Colonic mucosa (tissue), 4 donors: ENCODE measurements around the gene HUNK. TPM values are rescaled to one million over a fixed set of nuclear protein-coding genes. Genes with fewer than 3 reads are reported as not detected.

Source experiments
- DNase-seq: peaks from one replicate; pipeline ENCODE4 v3.0.0-alpha.2; 2020
- H3K27ac ChIP-seq: fragments of 200-600 bp; one replicate; pipeline ENCODE4 v1.8.0; 2021
- H3K27me3 ChIP-seq: fragments of 200-600 bp; one replicate; pipeline ENCODE4 v1.8.0; 2021
- H3K36me3 ChIP-seq: fragments of 200-600 bp; one replicate; pipeline ENCODE4 v1.8.0; 2021
- H3K4me1 ChIP-seq: fragments of 200-600 bp; one replicate; pipeline ENCODE4 v1.8.0; 2021; ENCODE audit warnings: mild to moderate bottlenecking
- H3K4me3 ChIP-seq: fragments of 200-600 bp; one replicate; pipeline ENCODE4 v1.8.0; 2021
- H3K9ac ChIP-seq, 2 donors: one replicate each; pipeline ENCODE4 v1.7.0; 2013; ENCODE audit warnings: control low read depth in 2 of 2, low read depth in 2 of 2, low read length in 2 of 2
- H3K9me3 ChIP-seq: fragments of 200-600 bp; one replicate; pipeline ENCODE4 v1.8.0; 2021
- CTCF ChIP-seq: fragments of 200-600 bp; IDR thresholded peaks from one replicate; pipeline ENCODE4 v1.8.0; 2022; ENCODE audit warnings: antibody characterized with exemption, mild to moderate bottlenecking
- intact Hi-C: fragments of 100-400 bp; cut with DNase I; formaldehyde crosslinking; loops from one replicate; pipeline ENCODE4 v1.14.1; 2022
- total RNA-seq, 2 donors: library from RNA; stranded (reverse); fragmentation: NEBNext Ultra II Directional in 1 of 2; extraction: Animal tissue kit (Norgen Biotek cat#: 25700) in 1 of 2; gene quantifications; one replicate each; pipeline ENCODE4 v1.2.1, GENCODE V29; 2021
- donor health status: healthy.
- donor health status: DM: no; HTN: no; CAD: no.
- donor health status: DM: no; HTN: no; CAD: no.

The HUNK gene
- total RNA-seq, 2 donors from 2014 or later = 7.2 to 13.0 TPM

DNA sequence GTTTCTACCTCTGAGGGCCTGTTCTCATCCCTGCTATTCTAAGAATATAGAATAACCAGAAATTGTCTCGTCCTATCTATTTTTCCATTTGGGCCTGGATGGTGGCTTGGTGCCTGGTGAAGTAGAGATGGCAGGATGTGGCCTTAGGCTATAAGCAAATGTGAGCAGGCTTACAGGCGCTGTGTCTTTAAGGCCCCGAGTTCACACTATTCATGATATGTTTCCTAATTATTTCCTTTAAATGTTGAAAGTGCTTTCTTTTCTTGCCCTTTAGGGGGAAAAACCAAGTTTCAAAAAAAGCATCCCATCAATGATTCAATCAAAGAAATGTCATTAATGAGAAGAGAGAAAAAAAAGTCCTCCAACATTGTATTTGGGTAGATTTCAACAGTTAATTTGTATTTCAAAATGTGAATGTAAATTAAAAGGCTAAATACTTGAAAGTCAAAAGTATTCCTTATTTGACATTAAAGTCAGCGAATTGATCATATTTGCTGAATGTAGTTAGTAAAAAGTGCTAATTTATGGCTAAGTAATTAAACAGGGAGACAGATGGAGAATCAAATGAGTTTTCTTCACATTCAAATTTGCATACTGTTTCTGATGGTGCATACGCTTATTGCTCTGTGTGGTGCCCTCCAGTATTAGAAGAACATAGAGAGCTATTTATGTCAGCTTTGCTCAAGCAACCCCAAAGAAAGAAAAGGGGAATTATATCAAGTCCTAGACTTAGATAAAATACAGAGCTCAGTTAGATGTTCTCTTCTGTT, 34.0 kb upstream of the HUNK start:
- no peaks in the 10 kb centered on the region for H3K27me3 ChIP-seq
- intact Hi-C loops = no loop called here

GRCh38 chr21:31844206-31844605, 28.6 kb upstream of the HUNK start:
- no peaks in the 10 kb centered on the region for H3K36me3 ChIP-seq
- no peak for DNase-seq
- no peak for TF ChIP-seq CTCF
- H3K27ac ChIP-seq = no peak overlapping the region
- no peak overlapping the region for H3K4me3 ChIP-seq
- no peaks in the 10 kb centered on the region for H3K9me3 ChIP-seq
- no peaks in the 10 kb centered on the region for H3K4me1 ChIP-seq
- H3K27me3 ChIP-seq = no peaks in the 10 kb centered on the region
- intact Hi-C loops = no loop called here
- H3K9ac ChIP-seq = no peak overlapping the region

More for the DNA sequence above, 34.0 kb upstream of the HUNK start:
- H3K9me3 ChIP-seq = no peaks in the 10 kb centered on the region
- no peak overlapping the region for H3K9ac ChIP-seq
- H3K27ac ChIP-seq = no peak overlapping the region
- DNase-seq = no peak
- no peak overlapping the region for H3K4me3 ChIP-seq
- no peak for TF ChIP-seq CTCF
- no peaks in the 10 kb centered on the region for H3K4me1 ChIP-seq
- H3K36me3 ChIP-seq = no peaks in the 10 kb centered on the region

DNA sequence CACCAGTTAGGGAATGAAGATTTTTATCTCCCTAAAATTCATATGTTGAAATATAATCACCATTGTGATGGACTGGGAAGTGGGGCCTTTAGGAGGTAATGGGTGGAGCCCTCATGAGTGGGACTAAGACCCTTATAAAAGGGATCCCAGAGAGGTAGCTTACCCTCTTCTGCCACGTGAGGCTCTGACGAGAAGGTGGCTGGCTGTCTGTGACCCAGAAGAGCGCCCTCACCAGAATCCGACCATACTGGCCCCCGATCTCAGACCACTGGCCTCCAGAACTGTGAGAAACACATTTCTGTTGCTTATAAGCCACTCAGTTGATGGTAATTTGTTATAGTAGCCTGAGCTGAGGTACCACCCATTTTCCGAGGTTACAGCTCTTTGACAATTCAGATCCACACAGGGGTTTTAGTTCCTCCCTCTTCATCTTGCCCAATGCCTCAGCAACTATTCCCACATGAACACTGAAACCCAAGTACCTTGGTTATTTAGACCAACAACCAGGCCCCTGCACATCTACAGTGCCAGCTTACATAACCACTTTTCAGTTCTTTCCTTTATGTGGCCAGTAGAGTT, 27.6 kb upstream of the HUNK start:
- Histone ChIP-seq H3K9me3 (no peaks in the 10 kb centered on the region), H3K4me1 (no peaks in the 10 kb centered on the region), H3K27ac (no peak overlapping the region), H3K9ac (no peak overlapping the region), H3K27me3 (no peaks in the 10 kb centered on the region), H3K36me3 (no peaks in the 10 kb centered on the region), H3K4me3 (no peak overlapping the region)
- intact Hi-C loops = no loop called here
- no peak for TF ChIP-seq CTCF
- no peak for DNase-seq

- no peak overlapping the region for H3K9ac ChIP-seq
- no peak for DNase-seq
- H3K36me3 ChIP-seq = no peaks in the 10 kb centered on the region
- H3K4me3 ChIP-seq = no peak overlapping the region
- no peak overlapping the region for H3K27ac ChIP-seq
- no peaks in the 10 kb centered on the region for H3K4me1 ChIP-seq
- no peaks in the 10 kb centered on the region for H3K9me3 ChIP-seq
- H3K27me3 ChIP-seq = no peaks in the 10 kb centered on the region
- no peak for TF ChIP-seq CTCF
- intact Hi-C loops = no loop called here
These were observed 26.1 kb upstream of the HUNK start for GRCh38 chr21:31846690-31847089.

DNA sequence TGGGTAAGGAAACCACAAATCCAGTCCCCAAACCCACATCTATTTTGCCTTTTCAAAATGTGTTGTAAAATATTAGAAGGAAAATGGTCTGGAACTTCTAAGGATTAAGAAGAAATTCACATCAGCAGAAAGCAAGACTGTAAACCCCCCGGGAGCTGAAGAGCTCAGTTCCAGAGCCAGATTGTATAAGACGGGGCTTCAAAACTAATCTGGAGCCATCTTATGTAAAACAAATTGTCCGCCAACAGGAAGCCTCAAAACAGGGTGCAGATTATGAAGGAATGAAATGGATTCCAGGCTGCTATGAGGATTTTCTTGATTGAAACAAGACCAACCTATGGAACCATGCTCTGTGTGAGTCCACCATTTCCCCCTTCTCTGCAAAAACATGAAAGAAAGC, 25.1 kb upstream of the HUNK start:
- no peak for DNase-seq
- TF ChIP-seq CTCF = no peak
- no peak overlapping the region for H3K27ac ChIP-seq
- no peaks in the 10 kb centered on the region for H3K27me3 ChIP-seq
- H3K4me1 ChIP-seq = no peaks in the 10 kb centered on the region
- no peak overlapping the region for H3K9ac ChIP-seq
- H3K4me3 ChIP-seq = no peak overlapping the region
- H3K36me3 ChIP-seq = no peaks in the 10 kb centered on the region
- intact Hi-C loops = no loop called here
- H3K9me3 ChIP-seq = no peaks in the 10 kb centered on the region
